Stimulated activated CD8-positive, alpha-beta memory T cell treated with anti-CD3 and anti-CD28 coated beads, Interleukin-2, amount 100 ng/mL, for 1 hour (primary cell): ENCODE results near the gene FBXO10.
"Not testable (repeated sequence)": the region's sequence is repeated elsewhere in the genome, so short reads cannot be mapped to it uniquely, and the experiment has no call there.

ENCODE experiments used
- DNase-seq, 2 donors: peaks; one replicate each; pipeline ENCODE4 v3.0.0-alpha.2; 2020; ENCODE audit warnings: low read depth in 2 of 2

The FBXO10 gene

DNA sequence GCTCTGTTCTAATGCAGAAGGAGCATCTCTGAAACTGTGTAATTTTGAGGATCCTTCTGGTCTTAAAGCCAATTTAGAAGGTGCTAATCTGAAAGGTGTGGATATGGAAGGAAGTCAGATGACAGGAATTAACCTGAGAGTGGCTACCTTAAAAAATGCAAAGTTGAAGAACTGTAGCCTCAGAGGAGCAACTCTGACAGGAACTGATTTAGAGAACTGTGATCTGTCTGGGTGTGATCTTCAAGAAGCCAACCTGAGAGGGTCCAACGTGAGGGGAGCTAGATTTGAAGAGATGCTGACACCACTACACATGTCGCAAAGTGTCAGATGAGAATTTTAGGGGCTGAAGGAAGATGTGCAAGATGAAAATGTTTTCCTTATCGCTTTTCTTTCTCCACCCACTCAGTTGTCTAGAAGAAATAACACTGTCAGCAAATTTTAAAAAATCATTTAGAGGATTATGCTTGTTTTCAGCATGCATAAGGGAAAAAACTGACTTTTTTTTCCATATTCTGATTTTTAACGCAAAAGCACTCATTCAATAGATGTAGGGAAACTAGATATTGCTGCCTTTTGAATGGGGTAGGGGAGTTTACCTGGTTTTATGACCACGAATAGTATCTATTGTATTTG lies 98.1 kb downstream of the FBXO10 start:
- DNase-seq, result not testable (repeated sequence)

GRCh38 chr9:37477443-37477842 lies 98.7 kb downstream of the FBXO10 start:
- DNase-seq, result not testable (repeated sequence)

GRCh38 chr9:37476930-37477329 lies 99.2 kb downstream of the FBXO10 start:
- no peak for DNase-seq

DNA sequence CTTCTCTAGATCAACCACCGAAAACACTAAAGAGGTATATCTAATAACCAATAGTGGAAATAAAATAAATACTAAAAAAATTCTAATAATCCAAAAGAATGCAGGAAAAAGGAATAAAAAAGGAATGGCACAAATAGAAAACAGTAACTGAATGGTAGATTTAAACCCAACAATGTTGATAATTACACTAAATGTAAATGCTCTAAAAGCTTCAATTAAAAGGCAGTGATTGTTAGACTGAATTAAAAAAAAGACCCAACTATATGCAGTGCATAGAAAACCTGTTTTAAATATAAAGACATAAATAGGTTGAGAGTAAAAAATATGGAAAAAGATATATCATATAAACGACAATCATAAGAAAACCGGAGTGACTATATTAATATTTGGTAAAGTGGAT lies 101.7 kb downstream of the FBXO10 start:
- DNase-seq, result no peak

GRCh38 chr9:37473982-37474381 lies 102.2 kb downstream of the FBXO10 start:
- not testable (repeated sequence) for DNase-seq

GRCh38 chr9:37471942-37472684 lies 104.1 kb downstream of the FBXO10 start:
- no peak for DNase-seq

- DNase-seq, result no peak
Observed at GRCh38 chr9:37468620-37469019, 107.6 kb downstream of the FBXO10 start.

GRCh38 chr9:37467530-37467929 lies 108.7 kb downstream of the FBXO10 start:
- not testable (repeated sequence) for DNase-seq

DNA sequence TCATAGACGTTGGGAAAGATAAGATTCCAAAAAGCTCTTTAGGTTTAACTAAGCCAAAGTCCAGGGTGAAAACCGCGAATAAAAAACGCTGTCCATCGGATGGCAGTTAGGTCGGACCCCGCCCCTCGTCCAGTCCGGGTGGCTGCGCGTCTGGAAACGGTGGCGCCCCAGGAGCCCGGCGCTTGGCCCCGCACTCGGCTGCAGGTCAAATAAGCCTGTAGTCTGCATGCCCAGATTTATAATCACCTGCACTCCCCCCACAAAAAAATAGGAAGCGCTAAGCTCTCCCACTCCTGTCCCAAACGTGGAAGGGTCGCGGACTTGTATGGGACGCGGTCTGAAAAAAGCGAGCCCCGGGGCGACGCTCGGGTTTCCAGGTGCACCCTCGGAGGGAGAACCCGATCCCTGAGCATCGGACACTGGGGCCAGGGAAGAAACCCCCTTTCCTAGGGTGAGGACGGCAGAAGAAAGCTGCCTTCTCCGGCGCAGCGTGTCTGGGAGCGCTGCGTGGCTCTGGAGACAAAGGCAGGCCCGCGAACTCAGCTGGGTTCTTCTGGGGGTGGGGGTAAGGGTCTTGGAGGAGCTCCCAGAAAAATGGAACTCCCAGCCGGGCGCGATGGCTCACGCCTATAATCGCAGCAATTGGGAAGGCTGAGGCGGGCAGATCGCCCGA lies 110.0 kb downstream of the FBXO10 start:
- no peak for DNase-seq

DNA sequence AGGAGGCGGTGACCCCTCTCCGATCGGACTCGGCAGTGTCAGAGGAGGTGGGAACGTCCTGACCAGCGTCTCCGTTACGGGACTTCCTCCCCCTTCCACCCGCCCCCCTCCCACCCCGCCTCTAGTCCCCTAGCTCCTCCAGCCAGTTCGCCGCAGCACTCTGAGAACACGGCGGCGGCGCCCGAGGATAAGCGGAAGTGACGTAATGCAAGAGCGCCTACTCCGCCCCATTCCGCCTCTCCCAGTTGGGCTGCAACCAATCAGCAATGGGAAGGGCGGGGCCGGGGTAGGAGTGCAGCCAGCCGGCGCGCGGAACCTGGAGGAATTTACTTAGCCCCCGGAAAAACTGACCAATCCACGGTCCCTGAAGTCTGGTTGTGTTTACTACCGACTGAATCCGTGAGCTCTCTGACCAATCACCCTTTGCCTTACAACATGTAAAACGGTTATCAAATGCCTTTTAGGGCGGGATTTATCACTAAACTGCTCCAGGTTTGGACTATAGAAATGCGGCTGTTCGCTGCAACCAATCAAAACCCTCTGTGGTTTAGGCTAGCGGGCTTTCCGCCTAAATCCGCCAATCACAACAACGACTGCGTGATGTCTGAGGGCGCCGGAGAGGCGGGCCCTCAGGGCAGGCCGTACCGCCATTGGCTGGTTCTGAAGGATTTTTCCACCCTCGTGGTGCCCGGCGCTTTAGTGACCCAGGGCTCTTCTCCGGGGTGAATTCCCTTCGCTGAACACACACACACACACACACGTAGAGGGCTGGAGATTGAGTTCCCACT lies 110.7 kb downstream of the FBXO10 start, which contains the start of gene ZBTB5:
TSS of gene ZBTB5 (minus strand) at position 202 of the 788 bp plus-strand sequence. CDS start 22,899 bp downstream, outside the sequence.
- peak; percentile 97 to 98 for DNase-seq

GRCh38 chr9:37464426-37465248 lies 111.5 kb downstream of the FBXO10 start:
- peak; percentile 21 to 76 for DNase-seq

GRCh38 chr9:37464006-37464405 lies 112.2 kb downstream of the FBXO10 start:
- DNase-seq, result no peak
